ENCODE results near the gene CDH4. TPM values are rescaled to one million over a fixed set of nuclear protein-coding genes. Genes with fewer than 3 reads are reported as not detected.

Gene CDH4
- total RNA-seq, 2 donors from 2014 or later = 0.06 TPM; not detected in 1

GRCh38 chr20:61954276-61955021 is 702.4 kb downstream of the CDH4 start:
- ATAC-seq = no peak
- intact Hi-C loops (cut with DNase I, micrococcal nuclease) = no loop called here
- DNase-seq = no peak

DNA sequence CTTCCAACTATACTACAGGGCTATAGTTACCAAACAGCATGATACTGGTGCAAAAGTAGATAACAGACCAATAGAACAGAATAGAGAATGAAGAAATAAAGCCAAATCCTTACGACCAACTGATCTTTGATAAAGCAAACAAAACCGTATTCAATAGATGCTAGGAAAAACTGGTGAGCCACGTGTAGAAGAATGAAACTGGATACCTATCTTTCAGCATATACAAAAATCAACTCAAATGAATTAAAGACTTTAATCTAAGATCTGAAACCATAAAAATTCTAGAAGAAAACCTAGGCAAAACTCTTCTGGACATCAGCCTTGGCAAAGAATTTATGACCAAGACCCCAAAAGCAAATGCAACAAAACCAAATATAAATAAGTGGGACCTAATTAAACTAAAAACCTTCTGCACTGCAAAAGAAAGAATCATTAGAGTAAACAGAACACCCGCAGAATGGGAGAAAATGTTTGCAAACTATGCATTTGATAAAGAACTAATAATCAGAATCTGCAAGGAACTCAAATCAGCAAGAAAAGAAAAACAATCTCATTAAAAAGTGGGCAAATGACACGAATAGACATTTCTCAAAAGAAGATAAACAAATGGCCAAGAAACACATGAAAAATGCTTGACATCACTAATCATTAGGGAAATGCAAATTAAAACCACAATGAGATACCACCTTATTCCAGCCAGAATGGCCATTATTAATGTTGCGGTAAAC is 703.8 kb downstream of the CDH4 start:
- DNase-seq = no peak
- intact Hi-C loops (cut with DNase I, micrococcal nuclease) = no loop called here
- ATAC-seq = no peak

GRCh38 chr20:61956396-61957342 is 704.6 kb downstream of the CDH4 start:
- ATAC-seq = no peak
- no peak for DNase-seq
- intact Hi-C loops (cut with DNase I, micrococcal nuclease) = no loop called here

- DNase-seq = no peak
- intact Hi-C loops (cut with DNase I, micrococcal nuclease) = no loop called here
- ATAC-seq = no peak
Observed at GRCh38 chr20:61957961-61958715, 706.1 kb downstream of the CDH4 start.

GRCh38 chr20:61958773-61959700 is 707.0 kb downstream of the CDH4 start:
- no peak for ATAC-seq
- intact Hi-C loops (cut with DNase I, micrococcal nuclease) = no loop called here
- DNase-seq = no peak

DNA sequence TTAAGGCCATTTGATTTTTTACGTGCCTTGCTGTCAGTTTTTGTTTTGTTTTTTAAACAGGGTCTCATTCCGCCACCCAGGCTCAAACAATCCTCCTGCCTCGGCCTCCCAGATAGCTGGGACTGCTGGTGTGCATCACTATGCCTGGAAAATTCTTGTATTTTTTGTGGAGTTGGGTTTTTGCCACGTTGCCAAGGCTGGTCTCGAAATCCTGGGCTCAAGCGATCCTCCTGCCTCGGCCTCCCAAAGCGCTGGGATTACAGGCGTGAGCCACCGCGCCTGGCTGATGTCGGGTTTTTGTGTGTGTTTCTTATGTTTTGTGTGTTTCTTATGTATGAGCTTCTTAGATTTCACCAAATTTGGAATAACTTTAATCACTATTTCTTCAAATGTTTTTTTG is 708.8 kb downstream of the CDH4 start:
- no peak for ATAC-seq
- no peak for DNase-seq
- intact Hi-C loops (cut with DNase I, micrococcal nuclease) = no loop called here

DNA sequence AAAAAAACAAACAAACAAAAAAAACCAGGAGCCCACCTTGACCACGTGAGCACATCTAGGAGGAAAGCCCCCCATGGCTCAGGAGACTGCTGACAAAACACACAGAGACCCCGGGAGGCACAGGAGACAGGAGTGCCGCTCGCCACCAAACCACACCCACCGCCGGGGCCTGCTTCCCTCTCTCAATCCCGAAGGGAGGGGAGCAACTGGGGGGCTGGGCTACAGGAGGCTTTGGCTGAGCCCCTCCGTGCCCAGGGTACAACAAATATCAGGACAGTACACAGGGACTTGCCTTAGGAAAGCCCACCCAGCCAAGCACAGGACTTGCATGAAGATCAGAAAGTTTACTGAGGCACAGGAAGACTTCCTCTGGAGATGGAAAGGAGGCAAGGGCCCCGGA is 711.1 kb downstream of the CDH4 start:
- intact Hi-C loops (cut with DNase I, micrococcal nuclease) = no loop called here
- DNase-seq (no peak), ATAC-seq (no peak)

- intact Hi-C loops (cut with DNase I, micrococcal nuclease) = no loop called here
- DNase-seq (no peak), ATAC-seq (no peak)
Observed at GRCh38 chr20:61963885-61964674, 712.0 kb downstream of the CDH4 start.

DNA sequence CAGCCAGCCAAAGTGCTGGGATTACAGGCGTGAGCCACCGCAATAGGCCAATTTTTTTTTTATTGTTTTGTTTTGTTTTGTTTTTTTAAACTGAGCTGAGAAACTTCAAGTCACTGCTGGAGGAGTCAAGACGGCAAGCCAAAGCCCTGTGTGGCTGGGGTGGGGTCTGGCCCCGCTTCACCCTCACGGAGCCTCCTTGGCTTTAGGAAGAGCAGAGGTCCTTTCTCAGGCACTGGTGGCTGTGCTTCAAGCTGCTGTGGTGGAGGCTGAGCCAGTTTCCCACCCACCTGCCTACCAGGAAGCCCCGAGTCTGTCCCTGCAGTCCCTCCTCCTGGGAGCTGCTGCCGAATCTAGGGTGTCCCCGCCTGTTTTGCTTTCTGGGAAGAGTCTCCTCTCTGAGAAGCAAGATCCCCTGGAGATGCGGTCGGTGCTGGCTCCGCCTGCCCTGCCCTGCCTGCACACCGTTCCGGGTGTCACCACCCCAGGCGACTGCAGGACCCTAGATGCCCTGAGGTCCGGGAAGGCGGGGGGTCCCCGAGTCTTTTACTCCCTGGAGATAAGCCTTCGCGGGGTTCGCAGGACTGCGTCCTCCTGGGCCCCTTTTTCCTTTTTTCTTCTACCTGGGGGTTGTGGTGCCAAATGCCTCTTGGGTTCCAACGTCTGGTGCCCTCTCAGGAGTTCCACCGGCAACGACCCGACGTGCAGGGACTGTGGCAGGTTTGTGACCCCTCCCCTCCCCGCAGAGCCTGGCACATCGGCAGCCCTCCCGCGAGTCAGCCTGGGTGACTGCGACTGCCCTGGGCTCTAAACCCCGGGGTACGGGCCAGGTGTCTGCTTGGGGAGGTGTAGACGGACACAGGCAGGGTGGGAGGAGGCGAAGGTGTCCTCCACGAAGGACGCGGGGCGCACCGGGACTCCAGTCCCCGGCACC is 712.9 kb downstream of the CDH4 start:
- peak; percentile 8 for ATAC-seq
- intact Hi-C loops (cut with DNase I, micrococcal nuclease) = no loop called here
- no peak for DNase-seq

GRCh38 chr20:61965606-61966491 is 713.8 kb downstream of the CDH4 start:
- intact Hi-C loops (cut with DNase I, micrococcal nuclease) = no loop called here
- ATAC-seq (no peak), DNase-seq (no peak)

GRCh38 chr20:61966492-61967244 is 714.6 kb downstream of the CDH4 start:
- DNase-seq (no peak), ATAC-seq (peak; percentile 17)
- intact Hi-C loops (cut with DNase I, micrococcal nuclease) = no loop called here

GRCh38 chr20:61967300-61967699 is 715.2 kb downstream of the CDH4 start:
- no peak for DNase-seq
- intact Hi-C loops (cut with DNase I, micrococcal nuclease) = no loop called here

DNA sequence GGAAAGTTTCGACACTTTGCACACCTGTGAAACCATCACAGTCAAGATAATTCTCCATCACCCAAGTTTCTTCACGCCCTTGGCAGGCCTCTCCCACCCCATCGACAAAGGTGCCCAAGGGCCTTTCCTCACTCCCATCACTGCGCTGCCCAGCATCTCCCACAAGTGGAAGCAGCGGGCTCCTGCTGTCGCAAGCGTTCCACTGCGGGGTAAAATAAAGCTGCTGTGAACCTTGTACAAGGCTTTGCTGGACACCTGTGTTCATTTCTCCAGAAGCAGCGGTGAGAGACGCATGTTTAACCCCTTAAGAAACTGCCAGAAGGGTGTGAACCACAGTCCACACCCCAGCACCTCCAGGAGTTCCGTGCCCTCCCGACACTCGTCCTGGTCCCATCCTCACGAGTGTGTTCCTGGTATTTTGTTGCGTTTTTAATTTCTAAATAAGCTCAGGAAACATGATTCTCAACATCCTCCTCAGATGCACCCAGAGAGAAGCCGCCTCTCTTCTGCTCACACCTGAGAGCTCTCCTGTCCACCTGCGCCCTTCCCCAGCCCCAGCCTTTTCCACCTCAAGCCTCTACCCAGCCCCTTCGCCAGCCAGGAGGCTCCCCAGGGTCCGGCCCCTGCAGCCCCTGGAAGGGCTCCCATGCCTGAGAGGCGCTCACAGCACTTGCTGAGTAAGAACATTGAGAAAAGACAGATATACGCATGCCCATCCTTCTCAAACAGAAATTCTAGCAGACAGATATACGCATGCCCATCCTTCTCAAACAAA is 716.2 kb downstream of the CDH4 start:
- ATAC-seq (no peak), DNase-seq (no peak)
- intact Hi-C loops (cut with DNase I, micrococcal nuclease) = no loop called here

More at GRCh38 chr20:61967300-61967699, 715.2 kb downstream of the CDH4 start:
- no peak for ATAC-seq

GRCh38 chr20:61968932-61969331 is 716.9 kb downstream of the CDH4 start:
- no peak for DNase-seq
- no peak for ATAC-seq
- intact Hi-C loops (cut with DNase I, micrococcal nuclease) = no loop called here
